Stimulated activated CD4-positive, alpha-beta T cell treated with anti-CD3 and anti-CD28 coated beads, TNF-alpha, amount 100 ng/mL, for 24 hours (primary cell): ENCODE measurements around the gene FAR1.
A peak's percentile ranks its signal among the peaks of the same experiment; 100 is the strongest.

Experiments used
- DNase-seq, 3 experiments: peaks; one replicate each; pipeline ENCODE4 v3.0.0-alpha.2; 2020; ENCODE audit warnings: low read depth in 3 of 3

The FAR1 gene

DNA sequence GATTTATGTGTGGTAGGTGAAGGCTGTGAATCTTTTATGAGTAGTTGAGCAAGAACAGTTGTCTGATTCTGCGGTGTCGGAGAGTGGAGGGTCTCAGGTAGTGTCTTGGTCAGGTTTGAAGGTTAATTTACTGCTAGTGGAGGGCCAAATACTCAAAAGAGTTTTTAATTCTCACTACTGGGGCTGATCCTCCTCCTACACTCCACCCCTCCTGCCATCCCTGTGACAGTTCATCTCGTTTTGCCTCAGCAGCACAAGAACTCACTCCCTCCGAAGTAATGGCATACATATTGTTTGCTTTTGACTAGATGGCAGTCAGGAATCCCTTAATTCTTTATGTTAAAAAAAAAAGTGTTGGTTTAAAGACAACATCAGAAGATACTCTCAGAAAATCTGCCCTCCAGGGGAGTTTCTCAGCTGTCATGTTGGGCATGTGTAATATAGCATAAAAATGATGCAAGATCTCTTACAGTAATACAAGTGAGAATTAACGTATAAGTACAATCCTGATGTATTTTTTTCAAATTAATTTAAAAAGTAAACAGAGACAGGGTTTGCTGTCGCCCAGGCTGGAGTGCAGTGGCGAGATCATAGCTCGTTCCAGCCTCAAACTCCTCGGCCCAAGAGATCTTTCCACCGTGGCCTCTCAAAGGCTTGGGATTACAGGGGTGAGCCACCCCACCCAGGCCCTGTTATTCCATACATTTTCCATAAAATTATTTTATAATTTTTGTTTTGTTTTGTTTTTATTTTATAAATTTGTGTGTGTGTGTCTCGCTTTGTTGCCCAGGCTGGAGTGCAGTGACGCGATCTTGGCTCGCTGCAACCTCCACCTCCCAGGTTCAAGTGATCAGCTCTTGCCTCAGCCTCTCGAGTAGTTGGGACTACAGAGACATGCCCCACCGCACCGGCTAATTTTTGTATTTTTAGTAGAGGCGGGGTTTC lies 1.3 kb downstream of the FAR1 start:
- DNase-seq = peak in 2 of 3 experiments; percentile 2 to 6

DNA sequence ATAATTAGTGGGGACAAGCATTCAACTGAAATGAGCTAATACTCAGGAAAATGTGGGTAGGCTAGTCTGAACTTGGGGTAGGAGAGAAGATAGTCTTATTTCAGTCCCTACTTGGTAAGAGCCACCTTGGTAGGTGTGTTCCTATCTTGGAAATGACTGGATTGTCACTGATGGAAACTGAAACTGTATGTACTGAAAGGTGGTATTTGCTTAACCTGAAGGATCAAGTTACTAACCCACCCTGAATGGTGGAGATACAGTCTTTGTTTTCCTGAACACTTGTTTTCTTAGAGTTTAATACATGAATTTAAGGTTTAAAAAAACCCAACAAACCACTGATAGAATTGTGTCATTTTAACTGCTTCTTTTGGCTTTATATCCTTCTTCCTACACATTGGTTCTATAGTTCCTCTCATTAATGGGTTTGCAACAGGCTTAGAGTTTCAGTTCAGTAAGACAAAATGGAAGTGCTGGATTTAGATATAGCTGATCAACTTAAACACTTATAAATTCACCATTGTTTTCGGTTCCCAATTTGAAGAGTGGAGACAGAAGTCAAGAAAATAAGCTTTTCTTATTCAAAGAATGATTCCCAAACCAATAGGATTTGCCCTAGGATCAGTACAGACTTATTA lies 4.2 kb downstream of the FAR1 start:
- DNase-seq = no peak

DNA sequence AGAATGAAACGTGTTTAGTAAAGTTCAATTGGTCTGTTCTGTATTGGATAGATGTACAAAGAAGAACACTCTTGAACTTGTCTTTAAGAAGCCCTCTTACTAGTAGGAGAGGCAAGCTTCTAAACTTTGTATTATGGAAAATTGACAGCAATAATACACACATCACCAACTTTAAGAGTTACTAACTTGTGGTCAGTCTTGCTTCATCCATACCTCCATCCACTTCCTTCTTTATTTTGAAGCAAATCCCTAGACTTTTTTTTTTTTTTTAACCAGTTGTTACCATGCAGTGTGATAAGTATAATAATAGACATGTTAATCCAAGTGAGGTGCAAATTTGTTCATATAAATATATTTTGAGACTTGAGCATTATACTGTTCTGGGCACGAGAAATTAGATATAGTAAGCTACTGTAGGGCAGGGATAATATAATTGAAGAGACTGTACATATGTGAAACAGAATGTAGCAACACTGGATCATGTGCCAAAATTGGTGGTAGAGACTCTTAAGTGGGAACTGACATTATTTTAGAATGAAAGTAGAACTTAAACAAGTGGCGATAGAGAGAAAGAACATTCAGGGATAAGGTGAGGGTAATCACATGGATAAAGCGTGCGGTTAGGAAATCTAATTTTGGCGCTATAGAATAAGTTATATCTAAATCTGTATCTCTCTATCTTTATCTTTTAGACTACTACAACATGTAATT lies 6.5 kb downstream of the FAR1 start:
- DNase-seq = no peak

DNA sequence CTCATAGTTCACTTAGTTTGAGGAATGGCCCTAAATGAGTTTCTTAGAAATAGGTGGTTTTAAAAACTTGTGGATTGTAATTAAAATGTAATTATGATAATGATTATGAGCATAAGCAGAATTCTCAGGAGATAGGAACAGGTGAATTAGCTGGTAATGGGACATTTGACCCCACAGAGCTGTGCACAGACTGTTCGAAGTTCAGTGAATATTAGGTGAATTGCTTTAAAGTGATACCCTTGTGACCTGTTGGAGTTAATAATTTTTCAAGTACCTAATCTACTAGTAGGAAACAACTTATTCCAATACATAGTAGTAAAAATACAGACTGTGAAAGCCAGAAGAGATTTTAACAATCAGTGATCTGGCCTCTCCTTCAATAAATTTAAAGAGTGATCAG lies 8.1 kb downstream of the FAR1 start:
- DNase-seq = no peak

DNA sequence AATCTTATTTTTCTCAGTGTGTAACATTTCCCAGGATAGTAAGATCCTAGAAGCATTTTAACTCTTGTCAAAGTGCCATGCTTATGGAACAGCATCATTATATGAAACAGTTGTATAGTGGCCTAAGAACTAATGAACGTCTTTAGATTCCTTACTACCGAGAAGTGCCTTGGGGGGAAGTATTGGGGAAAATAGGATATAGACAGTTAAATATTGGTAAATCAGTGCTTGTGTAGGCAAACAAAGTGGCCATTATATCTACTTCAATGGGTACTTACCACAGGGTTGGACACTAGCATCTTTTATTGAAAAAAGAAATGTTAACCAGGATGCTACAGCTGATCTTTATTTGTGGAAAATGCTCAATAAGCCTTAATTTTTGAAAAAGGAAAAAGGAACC lies 11.3 kb downstream of the FAR1 start:
- DNase-seq = no peak

DNA sequence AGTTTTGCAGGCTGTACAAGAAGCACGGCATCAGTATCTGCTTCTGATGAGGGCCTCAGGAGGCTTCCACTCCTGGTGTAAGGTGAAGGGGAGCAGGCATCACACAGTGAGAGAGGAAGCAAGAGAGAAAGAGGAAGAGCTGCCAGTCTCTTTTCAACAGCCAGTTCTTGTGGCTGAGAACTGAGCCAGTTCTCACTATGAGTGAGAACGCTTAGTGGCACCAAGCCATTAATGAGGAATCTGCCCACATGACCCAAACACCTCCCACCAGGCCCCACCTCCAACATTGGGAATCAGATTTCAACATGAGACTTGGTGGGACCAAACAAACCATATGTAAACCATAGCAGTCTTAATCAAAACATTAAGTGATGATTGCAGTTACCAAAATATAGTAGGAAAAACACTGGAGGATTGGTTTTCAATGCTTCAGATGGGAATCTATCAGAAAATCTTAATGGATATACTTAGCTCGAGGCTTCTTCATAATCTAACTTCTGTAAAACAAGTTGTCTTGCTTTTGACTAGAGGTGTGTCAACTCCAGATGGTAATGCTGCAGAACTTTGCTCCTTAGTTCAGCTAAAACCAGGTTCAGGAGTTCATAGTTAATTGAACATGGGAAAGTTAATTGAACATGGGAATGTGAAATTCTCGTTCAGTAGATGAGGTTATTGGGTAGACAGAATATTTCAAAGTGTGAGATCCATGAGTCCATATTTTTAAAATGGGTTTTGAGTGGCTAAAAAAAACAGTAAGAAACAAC lies 12.2 kb downstream of the FAR1 start:
- no peak for DNase-seq

DNA sequence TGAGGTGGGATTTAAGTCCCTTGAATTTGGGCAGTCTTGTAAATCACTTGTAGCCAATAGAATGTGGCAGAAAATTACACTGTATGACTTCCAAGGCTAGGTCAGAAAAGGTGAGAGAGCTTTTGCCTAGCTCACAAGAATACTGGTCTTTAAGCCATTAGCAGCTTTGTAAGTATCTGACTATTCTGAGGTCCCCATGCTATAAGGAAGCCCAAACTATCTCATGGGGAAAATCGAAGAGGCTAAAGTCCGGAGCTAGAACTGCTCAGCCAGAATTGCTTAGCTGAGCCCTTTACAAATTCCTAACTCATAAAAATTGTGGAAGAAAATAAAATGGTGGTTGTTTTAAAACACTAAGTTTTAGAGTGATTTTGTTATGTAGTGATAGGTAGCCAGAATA lies 13.0 kb downstream of the FAR1 start:
- no peak for DNase-seq

DNA sequence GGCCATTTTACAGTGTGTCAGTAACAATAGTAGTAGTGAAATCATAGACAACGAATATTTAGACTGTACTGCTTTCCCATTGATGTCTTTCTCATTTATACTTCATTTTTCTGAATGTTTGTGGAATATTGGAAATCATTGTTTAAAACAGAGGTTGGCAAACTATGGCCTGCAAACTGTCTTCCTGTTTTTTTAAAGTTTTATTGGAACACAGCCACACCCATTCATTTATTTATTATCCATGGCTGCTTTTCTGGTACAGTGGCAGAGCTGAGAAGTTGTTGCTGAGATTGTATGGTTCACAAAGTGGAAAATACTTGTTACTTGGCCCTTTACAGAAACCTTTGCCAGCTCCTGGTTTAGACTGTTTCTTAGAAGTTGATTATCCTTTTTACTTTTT lies 13.7 kb downstream of the FAR1 start:
- DNase-seq = no peak

DNA sequence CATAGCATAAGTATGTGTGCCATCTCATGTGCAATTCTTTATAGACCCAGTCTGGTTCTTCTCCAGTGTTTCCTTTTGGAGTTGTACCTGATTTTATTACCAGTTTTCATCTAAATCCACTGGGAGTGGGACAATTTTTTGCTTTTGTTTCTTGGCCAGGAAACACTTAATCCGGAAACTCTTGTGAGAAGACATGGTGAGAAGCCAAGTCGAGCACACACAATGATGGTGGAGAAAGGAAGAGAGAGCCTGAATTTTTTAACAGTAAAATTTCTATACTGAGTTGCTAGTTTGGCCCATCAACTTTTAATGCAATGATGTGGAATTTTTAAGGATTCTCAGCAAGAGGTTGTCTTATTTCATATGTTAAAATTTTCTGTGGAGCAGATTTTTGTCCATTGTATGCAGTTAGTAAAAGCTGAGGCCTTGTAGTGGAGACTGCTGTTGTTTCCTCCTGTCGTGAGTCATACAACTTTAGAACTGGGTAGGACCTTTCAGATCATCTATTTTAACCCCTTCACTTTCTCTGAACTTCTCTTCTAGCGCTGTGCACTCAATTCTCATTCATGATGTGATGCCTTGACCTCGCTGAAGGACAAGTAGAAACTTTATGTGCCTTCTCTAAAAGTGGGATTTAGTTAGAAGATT lies 17.1 kb downstream of the FAR1 start:
- no peak for DNase-seq

DNA sequence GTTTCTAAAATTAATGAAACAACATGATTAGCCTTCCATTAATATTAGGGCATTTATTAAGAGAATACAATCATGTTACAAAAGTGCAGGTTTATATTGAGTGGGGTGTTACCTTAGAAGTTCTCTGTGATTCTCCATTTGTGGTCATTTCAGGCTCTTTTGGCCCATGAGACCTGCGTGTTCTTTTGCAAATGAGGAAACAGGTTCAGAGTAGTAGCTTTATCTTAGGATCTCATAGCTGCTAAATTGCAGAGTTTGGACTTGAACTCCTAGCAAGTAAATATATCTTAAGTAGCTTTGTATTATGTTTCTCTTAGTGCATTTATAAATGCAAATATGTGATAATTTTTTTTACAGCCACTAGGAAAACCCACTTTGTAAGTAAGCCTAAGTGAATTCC lies 18.3 kb downstream of the FAR1 start:
- DNase-seq = no peak

DNA sequence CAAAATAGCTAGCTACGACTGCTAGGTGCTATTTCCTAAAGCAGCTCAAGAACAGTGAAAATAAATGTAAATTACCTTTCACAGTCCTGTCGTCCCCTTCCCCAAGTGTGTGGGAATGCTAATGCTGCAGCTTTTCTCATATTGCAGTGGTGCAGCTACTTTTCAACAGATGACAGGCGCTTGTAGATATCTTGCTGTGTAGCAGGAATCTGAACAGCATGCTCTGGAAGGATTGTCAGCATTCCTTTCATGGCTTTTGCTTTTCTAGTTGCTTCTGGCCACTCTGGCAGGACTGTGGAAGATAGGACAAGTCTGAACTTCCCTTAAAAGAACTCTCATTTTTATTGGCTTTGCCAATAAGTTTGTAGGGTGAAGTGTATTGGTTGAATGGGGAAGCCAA lies 18.8 kb downstream of the FAR1 start:
- no peak for DNase-seq

DNA sequence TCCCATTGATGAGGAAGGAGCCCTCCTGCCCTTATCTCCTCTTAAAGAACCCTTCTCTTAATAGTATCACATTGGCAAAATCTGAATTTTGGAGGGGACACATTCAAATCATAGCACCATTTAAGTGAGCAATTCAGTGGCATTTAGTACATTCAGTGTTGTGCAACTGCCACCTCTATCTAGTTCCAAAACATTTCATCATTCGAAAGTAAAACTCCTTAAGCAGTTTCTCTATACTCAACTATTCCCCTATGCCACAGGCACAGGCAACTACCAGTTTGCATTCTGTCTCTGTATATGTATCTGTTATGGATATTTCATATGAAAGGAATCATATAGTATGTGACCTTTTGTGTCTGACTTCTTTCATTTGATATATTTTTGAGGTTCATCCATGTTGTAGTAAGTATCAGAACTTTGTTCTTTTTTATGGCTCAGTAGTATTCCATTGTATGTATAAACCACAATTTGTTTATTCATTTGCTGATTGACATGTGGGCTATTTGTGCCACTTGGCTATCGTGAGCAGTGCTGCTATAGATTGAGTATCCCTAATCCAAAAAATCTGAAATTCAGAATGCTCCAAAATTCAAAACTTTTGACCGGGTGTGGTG lies 22.9 kb downstream of the FAR1 start:
- no peak for DNase-seq

DNA sequence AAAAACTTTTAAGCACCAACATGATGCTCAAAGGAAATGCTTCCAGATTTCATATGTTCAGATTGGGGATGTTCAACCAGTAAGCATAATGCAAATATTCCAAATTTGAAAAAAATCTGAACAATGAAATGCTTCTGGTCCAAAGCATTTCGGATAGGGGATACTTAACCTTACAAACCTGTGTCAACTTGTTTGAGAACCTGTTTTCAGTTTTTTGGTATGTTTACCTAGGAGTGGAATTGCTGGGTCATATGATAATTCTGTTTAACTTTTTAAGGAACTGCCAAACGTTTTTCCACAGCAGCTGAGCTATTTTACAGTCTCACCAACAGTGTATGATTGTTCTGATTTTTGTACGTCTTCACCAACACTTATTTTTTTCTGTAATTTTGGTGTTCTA lies 23.7 kb downstream of the FAR1 start:
- DNase-seq = no peak

DNA sequence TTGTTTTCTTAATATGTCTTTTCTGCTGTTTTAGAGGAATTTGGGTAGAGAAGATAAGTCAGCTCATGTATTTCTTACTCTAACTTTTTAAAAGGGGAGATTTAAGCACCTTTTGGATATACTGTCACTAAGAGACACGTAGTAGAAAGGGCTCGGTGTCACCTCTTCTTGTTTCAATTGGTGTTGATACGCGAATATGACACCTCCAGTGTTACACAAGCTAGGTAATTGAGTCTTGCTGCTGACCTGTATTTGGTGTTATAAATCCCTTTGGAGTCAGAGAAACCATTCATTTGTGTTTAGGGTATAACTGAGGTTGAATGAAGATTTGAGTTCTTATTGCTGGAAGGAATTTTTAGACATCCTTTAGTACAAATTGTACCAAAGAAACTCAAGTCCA lies 25.6 kb downstream of the FAR1 start:
- no peak for DNase-seq

DNA sequence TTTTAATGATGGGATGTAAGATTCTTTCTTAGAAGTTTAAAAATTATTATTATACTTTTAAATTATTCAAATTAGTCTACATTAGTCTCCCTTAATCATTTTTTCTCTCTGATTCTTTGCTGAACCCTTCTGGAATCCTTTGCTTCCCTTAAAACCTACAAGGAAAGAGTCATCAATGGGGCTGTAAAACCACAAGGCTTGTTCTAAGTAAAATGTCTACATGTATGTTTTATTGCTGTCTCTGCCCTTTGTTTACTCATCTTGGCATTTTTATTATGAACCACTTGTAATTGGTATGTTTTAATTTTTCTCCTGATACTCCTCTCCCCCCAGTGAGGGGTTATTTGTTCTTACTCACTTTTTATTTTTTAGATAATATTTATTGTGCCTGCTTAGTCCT lies 27.4 kb downstream of the FAR1 start:
- no peak for DNase-seq

DNA sequence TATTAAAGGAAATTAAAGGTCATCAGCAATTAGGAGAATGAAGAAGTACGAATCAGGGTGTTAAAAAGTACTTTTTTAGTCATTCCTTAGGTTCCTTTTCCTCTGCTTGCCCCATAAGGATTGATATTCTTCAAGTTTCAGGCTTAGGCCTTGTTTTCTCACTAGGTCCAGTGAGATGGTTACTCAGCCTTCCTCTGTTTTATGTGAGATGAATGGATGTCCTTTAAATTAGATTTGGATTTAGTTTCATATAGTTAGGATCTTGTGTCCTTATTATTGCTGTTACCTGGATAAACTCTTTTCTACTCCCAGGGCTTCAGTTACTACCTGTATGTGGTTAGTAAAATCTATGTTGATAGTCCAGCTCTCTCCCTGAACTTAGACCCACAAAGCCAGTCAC lies 29.2 kb downstream of the FAR1 start:
- DNase-seq = no peak

DNA sequence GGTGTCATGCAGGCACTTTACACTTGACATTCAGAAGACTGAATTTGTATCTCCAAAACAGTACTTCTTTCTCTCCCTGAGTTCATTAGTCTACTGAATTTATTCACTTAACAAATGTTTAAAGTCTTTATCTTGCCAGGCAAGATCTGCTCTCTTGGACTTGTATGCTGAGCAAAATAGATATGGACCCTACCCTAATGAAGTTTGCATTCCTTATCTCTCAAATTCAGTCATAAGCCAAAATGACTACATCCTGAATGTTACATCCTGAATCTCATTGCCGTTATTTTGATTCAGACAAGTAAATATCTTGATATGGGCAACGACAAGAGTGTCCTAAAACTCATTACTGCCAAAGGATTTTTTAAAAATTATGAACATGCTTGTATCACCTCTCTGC lies 29.7 kb downstream of the FAR1 start:
- DNase-seq = no peak

DNA sequence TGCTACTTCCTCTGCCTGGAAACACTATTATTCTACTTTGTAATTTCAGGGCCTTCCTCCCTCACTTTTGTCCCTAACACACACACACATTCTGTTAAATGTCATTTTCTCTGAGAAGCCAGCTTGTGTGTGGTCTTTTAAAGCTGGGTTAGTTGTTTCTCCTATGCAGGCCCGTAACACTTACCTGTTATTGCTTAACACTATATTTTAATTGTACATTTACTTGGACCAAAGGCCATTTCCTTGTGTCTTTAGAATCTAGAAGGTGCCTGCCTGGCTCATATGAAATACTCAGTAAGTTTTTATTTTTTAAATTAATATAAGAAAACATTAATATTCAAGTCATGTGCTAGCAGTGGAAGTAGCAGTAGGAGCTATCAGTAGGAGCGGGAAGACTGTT lies 30.6 kb downstream of the FAR1 start:
- no peak for DNase-seq

DNA sequence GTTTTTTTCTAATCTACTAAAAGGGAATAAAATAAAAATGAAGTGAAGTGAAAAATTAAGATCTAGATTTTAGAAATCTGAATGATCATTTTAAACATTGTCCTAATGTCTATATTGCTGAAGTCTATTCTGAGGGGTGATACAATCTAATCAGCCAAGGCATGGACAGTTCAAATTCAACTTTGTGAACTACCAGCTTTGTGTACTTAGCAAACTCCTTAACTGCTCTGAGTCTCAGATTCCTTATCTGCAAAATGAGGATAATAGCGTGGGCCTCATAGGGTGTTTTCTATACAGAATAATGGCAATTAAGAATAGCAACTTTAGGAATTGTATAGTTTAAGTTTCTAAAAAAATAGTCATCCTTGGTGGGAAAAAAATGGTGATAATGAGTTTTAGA lies 31.4 kb downstream of the FAR1 start:
- no peak for DNase-seq

DNA sequence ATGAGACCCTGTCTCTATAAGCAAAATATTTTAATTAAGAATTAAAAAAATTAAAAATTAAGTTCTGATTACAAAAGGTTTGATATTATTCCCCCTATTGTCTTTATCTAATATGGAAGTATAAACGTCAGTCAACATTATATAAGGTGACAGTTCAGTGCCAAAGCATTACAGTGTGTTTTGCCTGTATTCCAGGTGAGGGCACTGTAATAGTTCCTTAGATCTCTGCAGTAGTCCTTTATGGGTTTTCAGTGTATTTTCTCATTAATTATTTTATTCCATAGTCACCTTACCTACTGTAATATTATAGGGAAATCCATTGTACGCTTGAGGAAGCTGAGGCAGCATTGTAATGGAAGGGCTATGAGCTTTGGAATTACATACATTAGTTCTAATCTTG lies 33.0 kb downstream of the FAR1 start:
- no peak for DNase-seq

DNA sequence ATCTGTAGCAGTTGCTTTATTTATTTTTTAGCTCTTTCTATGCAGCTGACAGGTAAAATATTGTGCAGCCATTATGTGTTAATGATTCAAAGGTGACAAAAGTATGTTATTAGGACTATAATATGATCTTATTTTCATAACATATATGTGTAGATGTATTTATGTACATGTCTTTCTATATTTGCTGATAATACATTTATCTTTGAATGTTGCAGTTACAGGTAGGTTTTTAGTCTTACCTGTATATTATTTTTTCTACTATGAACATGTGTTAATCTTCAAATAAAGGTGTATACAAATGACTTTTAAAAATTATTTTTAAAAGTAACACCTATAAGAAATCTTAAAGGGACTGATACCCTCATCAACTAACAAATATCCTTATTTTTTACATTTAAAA lies 33.6 kb downstream of the FAR1 start:
- DNase-seq = no peak
